HL-60/S4 treated with phorbol 12-myristate 13-acetate at 8.2 ng/mL for 4 days and 3 days (cell line): ENCODE measurements around the gene TRMT2A.

Source experiments
- in situ Hi-C: fragments of 300-500 bp; cut with MboI; formaldehyde crosslinking; loops from 2 replicates; pipeline ENCODE4 v1.15.0; 2022; ENCODE audit warnings: low sequenced_read_pairs

Gene TRMT2A

GRCh38 chr22:20137113-20137512, 20.1 kb upstream of the TRMT2A start:
- in situ Hi-C loops, result no loop called here

GRCh38 chr22:20136603-20136873, 19.5 kb upstream of the TRMT2A start:
- in situ Hi-C loops, result no loop called here

GRCh38 chr22:20135806-20136602, 19.0 kb upstream of the TRMT2A start:
- in situ Hi-C loops, result no loop called here

- in situ Hi-C loops, result no loop called here
Measured at GRCh38 chr22:20135265-20135664, 18.2 kb upstream of the TRMT2A start.

- in situ Hi-C loops, result no loop called here
Measured at GRCh38 chr22:20133930-20134549, 17.0 kb upstream of the TRMT2A start.

- in situ Hi-C loops, result no loop called here
Measured at GRCh38 chr22:20132686-20133246, 15.7 kb upstream of the TRMT2A start.

- in situ Hi-C loops, result no loop called here
Measured at GRCh38 chr22:20131859-20132685, 15.0 kb upstream of the TRMT2A start.

GRCh38 chr22:20131597-20131858, 14.5 kb upstream of the TRMT2A start, which contains the start of gene ZDHHC8:
Gene ZDHHC8, plus strand, starts transcription at chr22:20131804. Its CDS starts 144 bp downstream, at chr22:20131948.
- in situ Hi-C loops, result no loop called here

GRCh38 chr22:20130731-20131596, 13.9 kb upstream of the TRMT2A start:
- in situ Hi-C loops, result no loop called here

GRCh38 chr22:20130319-20130718, 13.3 kb upstream of the TRMT2A start:
- in situ Hi-C loops, result no loop called here

GRCh38 chr22:20129747-20130014, 12.7 kb upstream of the TRMT2A start:
- in situ Hi-C loops, result no loop called here

GRCh38 chr22:20128902-20129746, 12.1 kb upstream of the TRMT2A start:
- in situ Hi-C loops, result no loop called here

GRCh38 chr22:20128619-20128901, 11.5 kb upstream of the TRMT2A start:
- in situ Hi-C loops, result no loop called here

GRCh38 chr22:20127869-20128618, 11.0 kb upstream of the TRMT2A start:
- in situ Hi-C loops, result no loop called here

GRCh38 chr22:20127318-20127868, 10.4 kb upstream of the TRMT2A start:
- in situ Hi-C loops, result no loop called here

- in situ Hi-C loops, result no loop called here
Measured at GRCh38 chr22:20126284-20127029, 9.4 kb upstream of the TRMT2A start.

- in situ Hi-C loops, result no loop called here
Measured at GRCh38 chr22:20125201-20126174, 8.5 kb upstream of the TRMT2A start.
